ENCODE measurements around the gene HDAC10.

Gene HDAC10

GRCh38 chr22:50238755-50239154, 12.3 kb downstream of the HDAC10 start:
- H3K4me3 ChIP-seq (ENCODE audit: control insufficient read depth in 1 of 7, extremely low read depth in 1 of 7, insufficient read depth in 4 of 7, low read depth in 2 of 7, low read length in 6 of 7): no peak overlapping the region
- no peak overlapping the region for H3K27ac ChIP-seq (ENCODE audit: insufficient read depth in 1 of 2, low read depth in 1 of 2, low read length in 2 of 2, poor library complexity in 1 of 2, severe bottlenecking in 2 of 2)
- 56% methylated on average over 6 of the region's 9 CpGs for WGBS (ENCODE audit: insufficient coverage)
- H3K9me3 ChIP-seq (ENCODE audit: control extremely low read depth in 1 of 5, control insufficient read depth in 4 of 5, insufficient read depth in 2 of 5, low read depth in 1 of 5, low read length in 4 of 5): no peaks in the 10 kb centered on the region
- peaks cover 4 to 27% (median 23%) of the 10 kb centered on the region in 4 experiments for H3K4me1 ChIP-seq (ENCODE audit: control extremely low read depth in 1 of 4, control insufficient read depth in 4 of 4, insufficient read depth in 4 of 4, low read length in 3 of 4)
- POLR2A ChIA-PET: no interaction called here
- no peak for DNase-seq
- H3K27me3 ChIP-seq (replicated peaks in 2 of 5; ENCODE audit: control insufficient read depth in 4 of 5, insufficient read depth in 5 of 5, low read length in 4 of 5): no peaks in the 10 kb centered on the region
- CTCF ChIA-PET: interaction anchor here (1.2 to 1.9 kb wide), 2 partner anchors 9 to 32 kb away, joined by 4 read pairs; no protein-coding TSS in a partner anchor
- H3K36me3 ChIP-seq (ENCODE audit: control insufficient read depth in 4 of 4, insufficient read depth in 4 of 4, low read length in 3 of 4): peaks cover 5 to 37% (median 22%) of the 10 kb centered on the region in 4 experiments

GRCh38 chr22:50236731-50237409, 14.2 kb downstream of the HDAC10 start:
- Histone ChIP-seq H3K27ac (ENCODE audit: insufficient read depth in 1 of 2, low read depth in 1 of 2, low read length in 2 of 2, poor library complexity in 1 of 2, severe bottlenecking in 2 of 2) (no peak overlapping the region), H3K36me3 (ENCODE audit: control insufficient read depth in 4 of 4, insufficient read depth in 4 of 4, low read length in 3 of 4) (peaks cover 5 to 50% (median 30%) of the 10 kb centered on the region in 4 experiments), H3K4me1 (ENCODE audit: control extremely low read depth in 1 of 4, control insufficient read depth in 4 of 4, insufficient read depth in 4 of 4, low read length in 3 of 4) (peaks cover 0 to 10% (median 7%) of the 10 kb centered on the region in 4 experiments), H3K9me3 (ENCODE audit: control extremely low read depth in 1 of 5, control insufficient read depth in 4 of 5, insufficient read depth in 2 of 5, low read depth in 1 of 5, low read length in 4 of 5) (no peaks in the 10 kb centered on the region), H3K4me3 (ENCODE audit: control insufficient read depth in 1 of 7, extremely low read depth in 1 of 7, insufficient read depth in 4 of 7, low read depth in 2 of 7, low read length in 6 of 7) (no peak overlapping the region), H3K27me3 (replicated peaks in 2 of 5; ENCODE audit: control insufficient read depth in 4 of 5, insufficient read depth in 5 of 5, low read length in 4 of 5) (no peaks in the 10 kb centered on the region)
- ChIA-PET CTCF (interaction anchor here (0.7 to 2.3 kb wide), 11 partner anchors 11 to 469 kb away, joined by 3 to 9 read pairs (median 3); no protein-coding TSS in a partner anchor), POLR2A (no interaction called here)
- 85% methylated on average over 11 of the region's 11 CpGs for WGBS (ENCODE audit: insufficient coverage)
- DNase-seq: peak; percentile 34 to 65 (median 55)

DNA sequence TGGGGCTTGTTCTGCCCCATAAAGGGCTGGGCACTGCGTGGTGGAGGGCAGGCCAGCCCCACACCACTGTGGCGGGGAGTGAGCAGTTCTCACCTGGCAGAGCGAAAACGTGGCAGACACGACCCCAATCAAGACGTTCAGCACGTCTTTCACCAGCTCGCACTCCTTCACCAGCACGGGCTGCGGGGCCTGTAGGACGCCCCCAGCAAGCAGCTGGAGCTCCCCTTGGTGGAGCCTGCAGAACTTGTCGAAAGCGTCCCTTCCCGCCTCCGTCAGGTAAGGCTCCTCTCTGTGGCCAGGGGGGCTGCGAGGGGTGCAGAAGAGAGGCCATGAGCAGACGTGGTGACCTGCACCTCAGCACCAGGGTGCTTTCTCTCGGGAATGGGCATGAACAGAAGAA, 17.8 kb downstream of the HDAC10 start:
- DNase-seq: no peak
- ChIA-PET CTCF (no interaction called here), POLR2A (no interaction called here)
- WGBS (ENCODE audit: insufficient coverage): 98% methylated on average over 13 of the region's 18 CpGs
- Histone ChIP-seq H3K4me3 (ENCODE audit: control insufficient read depth in 1 of 7, extremely low read depth in 1 of 7, insufficient read depth in 4 of 7, low read depth in 2 of 7, low read length in 6 of 7) (no peak overlapping the region), H3K9me3 (ENCODE audit: control extremely low read depth in 1 of 5, control insufficient read depth in 4 of 5, insufficient read depth in 2 of 5, low read depth in 1 of 5, low read length in 4 of 5) (no peaks in the 10 kb centered on the region), H3K36me3 (ENCODE audit: control insufficient read depth in 4 of 4, insufficient read depth in 4 of 4, low read length in 3 of 4) (peaks cover 4 to 49% (median 25%) of the 10 kb centered on the region in 4 experiments), H3K27me3 (replicated peaks in 2 of 5; ENCODE audit: control insufficient read depth in 4 of 5, insufficient read depth in 5 of 5, low read length in 4 of 5) (no peaks in the 10 kb centered on the region), H3K4me1 (ENCODE audit: control extremely low read depth in 1 of 4, control insufficient read depth in 4 of 4, insufficient read depth in 4 of 4, low read length in 3 of 4) (no peaks in the 10 kb centered on the region), H3K27ac (ENCODE audit: insufficient read depth in 1 of 2, low read depth in 1 of 2, low read length in 2 of 2, poor library complexity in 1 of 2, severe bottlenecking in 2 of 2) (no peak overlapping the region)

DNA sequence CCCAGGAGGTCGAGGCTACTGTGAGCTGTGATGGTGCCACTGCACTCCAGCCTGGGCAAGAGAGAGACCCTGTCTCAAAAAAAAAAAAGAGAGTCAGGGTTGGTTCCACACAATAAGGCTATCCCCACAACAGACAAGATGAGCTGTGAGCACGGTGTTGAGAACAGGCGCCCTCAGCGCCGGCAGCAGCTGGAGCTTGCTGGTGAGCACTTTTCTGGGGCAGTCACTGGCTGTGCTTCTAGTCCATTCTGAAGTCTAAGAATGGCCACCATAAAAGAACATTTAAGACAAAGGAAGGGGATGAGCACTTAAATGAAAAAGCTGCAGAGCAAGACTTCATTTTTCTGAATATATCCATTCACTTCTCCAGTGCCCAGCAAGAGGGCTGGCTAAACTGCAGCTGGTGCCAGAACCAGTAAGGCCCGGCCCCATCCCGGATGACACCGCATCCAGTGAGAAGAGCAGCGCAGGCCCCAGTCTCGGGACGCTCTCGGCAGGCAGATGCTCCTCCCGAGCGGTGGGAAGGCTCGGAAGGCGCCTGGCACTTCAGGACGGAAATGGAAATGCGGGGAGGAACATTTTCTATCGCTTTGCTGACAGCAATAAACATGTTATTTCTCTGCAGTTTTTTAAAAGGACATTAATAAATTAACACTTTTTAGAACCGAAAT, 18.4 kb downstream of the HDAC10 start:
- CTCF ChIA-PET: no interaction called here

DNA sequence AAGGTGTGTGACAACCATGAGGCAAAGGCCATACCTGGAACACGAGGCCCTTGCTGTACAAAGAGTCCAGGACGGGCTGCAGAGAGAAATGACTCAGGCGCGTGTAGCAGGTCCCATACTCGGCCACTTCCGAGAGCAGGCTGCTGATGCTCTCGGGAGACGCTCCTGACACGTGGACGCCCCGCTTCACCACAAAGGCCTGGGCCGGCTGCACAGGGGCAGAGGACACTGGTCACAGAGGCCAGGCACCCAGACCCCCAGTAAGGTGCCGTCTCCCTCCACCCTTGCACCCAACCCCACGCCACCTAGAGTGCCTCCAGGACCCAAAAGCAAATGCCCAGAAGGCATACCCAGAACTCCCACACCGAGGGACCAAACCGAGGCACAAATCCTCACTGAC, 21.7 kb downstream of the HDAC10 start:
- ChIA-PET POLR2A (no interaction called here), CTCF (interaction anchor here (0.8 to 1.7 kb wide), 2 partner anchors 7 to 10 kb away, joined by 3 to 4 read pairs; no protein-coding TSS in a partner anchor)
- H3K27me3 ChIP-seq (replicated peaks in 2 of 5; ENCODE audit: control insufficient read depth in 4 of 5, insufficient read depth in 5 of 5, low read length in 4 of 5): no peaks in the 10 kb centered on the region
- H3K27ac ChIP-seq (ENCODE audit: insufficient read depth in 1 of 2, low read depth in 1 of 2, low read length in 2 of 2, poor library complexity in 1 of 2, severe bottlenecking in 2 of 2): no peak overlapping the region
- no peak for DNase-seq
- H3K4me1 ChIP-seq (ENCODE audit: control extremely low read depth in 1 of 4, control insufficient read depth in 4 of 4, insufficient read depth in 4 of 4, low read length in 3 of 4): no peaks in the 10 kb centered on the region
- H3K4me3 ChIP-seq (ENCODE audit: control insufficient read depth in 1 of 7, extremely low read depth in 1 of 7, insufficient read depth in 4 of 7, low read depth in 2 of 7, low read length in 6 of 7): no peak overlapping the region
- H3K9me3 ChIP-seq (ENCODE audit: control extremely low read depth in 1 of 5, control insufficient read depth in 4 of 5, insufficient read depth in 2 of 5, low read depth in 1 of 5, low read length in 4 of 5): no peaks in the 10 kb centered on the region
- 99% methylated on average over 12 of the region's 16 CpGs for WGBS (ENCODE audit: insufficient coverage)
- peaks cover 3 to 64% (median 33%) of the 10 kb centered on the region in 4 experiments for H3K36me3 ChIP-seq (ENCODE audit: control insufficient read depth in 4 of 4, insufficient read depth in 4 of 4, low read length in 3 of 4)

More for the DNA sequence above, 18.4 kb downstream of the HDAC10 start:
- no peak overlapping the region for H3K27ac ChIP-seq (ENCODE audit: insufficient read depth in 1 of 2, low read depth in 1 of 2, low read length in 2 of 2, poor library complexity in 1 of 2, severe bottlenecking in 2 of 2)
- H3K4me3 ChIP-seq (ENCODE audit: control insufficient read depth in 1 of 7, extremely low read depth in 1 of 7, insufficient read depth in 4 of 7, low read depth in 2 of 7, low read length in 6 of 7): no peak overlapping the region
- no peaks in the 10 kb centered on the region for H3K27me3 ChIP-seq (replicated peaks in 2 of 5; ENCODE audit: control insufficient read depth in 4 of 5, insufficient read depth in 5 of 5, low read length in 4 of 5)
- WGBS (ENCODE audit: insufficient coverage): 98% methylated on average over 17 of the region's 20 CpGs
- no peaks in the 10 kb centered on the region for H3K4me1 ChIP-seq (ENCODE audit: control extremely low read depth in 1 of 4, control insufficient read depth in 4 of 4, insufficient read depth in 4 of 4, low read length in 3 of 4)
- H3K9me3 ChIP-seq (ENCODE audit: control extremely low read depth in 1 of 5, control insufficient read depth in 4 of 5, insufficient read depth in 2 of 5, low read depth in 1 of 5, low read length in 4 of 5): no peaks in the 10 kb centered on the region
- H3K36me3 ChIP-seq (ENCODE audit: control insufficient read depth in 4 of 4, insufficient read depth in 4 of 4, low read length in 3 of 4): peaks cover 4 to 47% (median 26%) of the 10 kb centered on the region in 4 experiments
- DNase-seq: no peak
- POLR2A ChIA-PET: no interaction called here

GRCh38 chr22:50228366-50228765, 22.7 kb downstream of the HDAC10 start:
- DNase-seq: no peak
- ChIA-PET POLR2A (no interaction called here), CTCF (no interaction called here)
- WGBS (ENCODE audit: insufficient coverage): 97% methylated on average over 9 of the region's 9 CpGs
- H3K4me1 ChIP-seq (ENCODE audit: control extremely low read depth in 1 of 4, control insufficient read depth in 4 of 4, insufficient read depth in 4 of 4, low read length in 3 of 4): no peaks in the 10 kb centered on the region
- peaks cover 3 to 68% (median 36%) of the 10 kb centered on the region in 4 experiments for H3K36me3 ChIP-seq (ENCODE audit: control insufficient read depth in 4 of 4, insufficient read depth in 4 of 4, low read length in 3 of 4)
- no peak overlapping the region for H3K4me3 ChIP-seq (ENCODE audit: control insufficient read depth in 1 of 7, extremely low read depth in 1 of 7, insufficient read depth in 4 of 7, low read depth in 2 of 7, low read length in 6 of 7)
- no peaks in the 10 kb centered on the region for H3K27me3 ChIP-seq (replicated peaks in 2 of 5; ENCODE audit: control insufficient read depth in 4 of 5, insufficient read depth in 5 of 5, low read length in 4 of 5)
- no peaks in the 10 kb centered on the region for H3K9me3 ChIP-seq (ENCODE audit: control extremely low read depth in 1 of 5, control insufficient read depth in 4 of 5, insufficient read depth in 2 of 5, low read depth in 1 of 5, low read length in 4 of 5)
- no peak overlapping the region for H3K27ac ChIP-seq (ENCODE audit: insufficient read depth in 1 of 2, low read depth in 1 of 2, low read length in 2 of 2, poor library complexity in 1 of 2, severe bottlenecking in 2 of 2)

DNA sequence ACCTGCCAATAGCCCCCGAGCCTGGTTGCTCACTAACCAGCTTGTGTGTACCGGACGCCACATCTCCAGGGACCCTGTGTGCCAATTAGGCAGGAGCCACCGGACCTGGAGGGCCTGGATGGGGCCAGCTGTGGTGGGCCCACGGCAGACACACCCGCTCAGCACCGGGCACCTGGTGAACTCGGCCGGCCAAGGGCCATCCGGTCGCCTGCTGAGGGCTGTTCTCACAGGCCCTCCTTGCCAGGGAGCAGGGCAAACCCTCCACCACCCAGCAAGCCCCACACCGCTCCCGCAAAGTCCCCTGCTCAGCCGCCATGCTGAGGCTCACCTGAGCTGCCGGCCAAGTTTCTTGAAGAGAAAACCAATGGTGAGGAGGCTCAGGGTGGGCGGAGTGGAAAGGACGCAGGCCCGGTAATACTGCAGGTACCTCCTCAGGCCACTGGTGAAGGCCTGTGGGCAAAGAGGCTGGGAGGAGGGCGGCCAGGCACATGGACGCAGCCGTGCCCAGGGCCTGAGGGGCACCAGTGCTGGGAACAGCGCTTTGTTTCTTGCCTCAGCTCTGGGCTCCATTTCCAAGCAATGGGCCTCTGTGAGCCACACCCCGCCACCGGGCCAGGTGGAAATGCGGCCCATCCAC, 23.4 kb downstream of the HDAC10 start:
- CTCF ChIA-PET: no interaction called here
- Histone ChIP-seq H3K4me1 (ENCODE audit: control extremely low read depth in 1 of 4, control insufficient read depth in 4 of 4, insufficient read depth in 4 of 4, low read length in 3 of 4) (no peaks in the 10 kb centered on the region), H3K4me3 (ENCODE audit: control insufficient read depth in 1 of 7, extremely low read depth in 1 of 7, insufficient read depth in 4 of 7, low read depth in 2 of 7, low read length in 6 of 7) (no peak overlapping the region), H3K27ac (ENCODE audit: insufficient read depth in 1 of 2, low read depth in 1 of 2, low read length in 2 of 2, poor library complexity in 1 of 2, severe bottlenecking in 2 of 2) (no peak overlapping the region), H3K9me3 (ENCODE audit: control extremely low read depth in 1 of 5, control insufficient read depth in 4 of 5, insufficient read depth in 2 of 5, low read depth in 1 of 5, low read length in 4 of 5) (no peaks in the 10 kb centered on the region), H3K36me3 (ENCODE audit: control insufficient read depth in 4 of 4, insufficient read depth in 4 of 4, low read length in 3 of 4) (peaks cover 3 to 68% (median 33%) of the 10 kb centered on the region in 4 experiments), H3K27me3 (replicated peaks in 2 of 5; ENCODE audit: control insufficient read depth in 4 of 5, insufficient read depth in 5 of 5, low read length in 4 of 5) (no peaks in the 10 kb centered on the region)
- POLR2A ChIA-PET: no interaction called here
- no peak for DNase-seq
- 94% methylated on average over 19 of the region's 25 CpGs for WGBS (ENCODE audit: insufficient coverage)

All from common myeloid progenitor, CD34-positive (primary cell).